GM19043 (cell line): ENCODE results near the gene ZBTB24.

Source experiments
- ATAC-seq: cut with Tn5 transposase; IDR thresholded peaks from one replicate; pipeline ENCODE4 v1.9.1; 2021; ENCODE audit warnings: low read depth; ENCODE audit not compliant: unreplicated experiment

ZBTB24 gene

GRCh38 chr6:109434456-109434855, 48.6 kb downstream of the ZBTB24 start:
- ATAC-seq = no peak

GRCh38 chr6:109429496-109429895, 53.5 kb downstream of the ZBTB24 start:
- ATAC-seq = no peak

GRCh38 chr6:109428889-109429477, 54.0 kb downstream of the ZBTB24 start:
- no peak for ATAC-seq

GRCh38 chr6:109424946-109425345, 58.1 kb downstream of the ZBTB24 start:
- ATAC-seq = no peak

GRCh38 chr6:109421184-109421583, 61.8 kb downstream of the ZBTB24 start:
- ATAC-seq = no peak

GRCh38 chr6:109420751-109421150, 62.3 kb downstream of the ZBTB24 start:
- no peak for ATAC-seq

- ATAC-seq = no peak
Observed at GRCh38 chr6:109417646-109418045, 65.4 kb downstream of the ZBTB24 start.
